GM12874 (cell line): ENCODE results near the gene EVA1C.

ENCODE experiments used
- TF ChIP-seq, protein P1 (sequence below): IDR thresholded peaks from 2 replicates; pipeline ENCODE4 v1.5.1; 2011; ENCODE audit warnings: low read depth, mild to moderate bottlenecking, control low read depth, low read length, moderate library complexity; ENCODE audit not compliant: insufficient read depth

The EVA1C gene

DNA sequence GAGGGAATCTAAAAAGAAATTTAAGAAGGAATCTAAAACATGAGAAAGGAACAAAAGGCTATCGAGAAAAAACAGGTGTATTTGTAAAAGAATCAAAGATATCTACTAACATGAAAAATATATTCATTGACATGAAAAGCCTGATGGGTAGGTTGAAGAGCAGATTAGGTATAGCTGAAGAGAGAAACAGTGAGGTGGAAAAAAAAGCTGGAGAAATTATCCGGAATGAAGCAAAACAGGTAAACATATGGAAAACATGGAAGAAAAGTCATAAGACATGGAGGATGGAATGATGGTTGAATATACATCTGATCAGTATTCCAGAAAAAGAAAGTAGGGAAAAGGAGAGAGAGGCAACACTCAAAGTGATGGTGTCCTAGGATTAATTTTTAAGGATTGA, 9.6 kb downstream of the EVA1C start:
- TF ChIP-seq, protein P1, sequence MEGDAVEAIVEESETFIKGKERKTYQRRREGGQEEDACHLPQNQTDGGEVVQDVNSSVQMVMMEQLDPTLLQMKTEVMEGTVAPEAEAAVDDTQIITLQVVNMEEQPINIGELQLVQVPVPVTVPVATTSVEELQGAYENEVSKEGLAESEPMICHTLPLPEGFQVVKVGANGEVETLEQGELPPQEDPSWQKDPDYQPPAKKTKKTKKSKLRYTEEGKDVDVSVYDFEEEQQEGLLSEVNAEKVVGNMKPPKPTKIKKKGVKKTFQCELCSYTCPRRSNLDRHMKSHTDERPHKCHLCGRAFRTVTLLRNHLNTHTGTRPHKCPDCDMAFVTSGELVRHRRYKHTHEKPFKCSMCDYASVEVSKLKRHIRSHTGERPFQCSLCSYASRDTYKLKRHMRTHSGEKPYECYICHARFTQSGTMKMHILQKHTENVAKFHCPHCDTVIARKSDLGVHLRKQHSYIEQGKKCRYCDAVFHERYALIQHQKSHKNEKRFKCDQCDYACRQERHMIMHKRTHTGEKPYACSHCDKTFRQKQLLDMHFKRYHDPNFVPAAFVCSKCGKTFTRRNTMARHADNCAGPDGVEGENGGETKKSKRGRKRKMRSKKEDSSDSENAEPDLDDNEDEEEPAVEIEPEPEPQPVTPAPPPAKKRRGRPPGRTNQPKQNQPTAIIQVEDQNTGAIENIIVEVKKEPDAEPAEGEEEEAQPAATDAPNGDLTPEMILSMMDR, result no peak

DNA sequence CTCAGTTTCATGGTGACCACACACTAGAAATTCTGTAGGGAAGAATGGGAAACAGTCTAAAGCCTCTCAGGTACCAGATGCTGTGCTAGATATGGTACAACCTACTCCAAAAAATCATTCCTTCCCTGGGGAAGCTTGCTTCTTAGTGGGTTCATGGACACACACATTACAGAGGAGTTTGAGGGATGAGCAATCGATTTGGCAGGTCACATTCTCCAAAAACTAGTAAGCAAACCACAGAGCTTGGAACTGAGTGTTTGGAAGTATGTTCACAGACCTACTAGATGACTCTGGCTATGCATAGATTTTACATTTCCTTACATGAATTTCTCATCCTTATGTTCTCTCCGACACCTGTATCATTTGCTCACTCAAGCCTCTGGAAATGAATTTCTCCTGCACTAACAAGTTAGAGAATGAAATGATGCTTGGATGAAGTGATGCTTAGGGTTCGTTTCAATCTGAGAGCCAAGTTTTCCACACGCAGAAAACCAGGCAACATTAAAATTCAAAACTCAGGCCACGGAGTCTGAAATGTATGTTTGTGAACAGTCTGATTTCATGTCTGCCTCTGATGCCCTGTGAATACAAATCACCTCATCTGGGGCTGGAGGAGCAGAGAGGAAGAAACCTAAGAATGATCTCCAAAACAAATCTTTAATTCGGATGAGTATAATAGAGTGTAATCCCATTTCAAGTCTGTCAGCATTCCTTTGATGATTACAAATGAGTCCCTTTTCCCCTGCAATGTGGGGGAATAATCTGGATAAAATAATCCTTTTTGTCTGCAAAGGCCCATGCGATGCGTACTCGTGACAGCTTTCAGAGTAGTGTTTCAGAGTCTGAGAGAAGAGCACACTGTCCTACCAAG, 11.0 kb downstream of the EVA1C start:
- TF ChIP-seq, protein P1, result no peak

- TF ChIP-seq, protein P1, result no peak
Observed at GRCh38 chr21:32424191-32424535, 11.7 kb downstream of the EVA1C start.

GRCh38 chr21:32424674-32425073, 12.2 kb downstream of the EVA1C start:
- TF ChIP-seq, protein P1, result no peak

GRCh38 chr21:32425628-32426027, 13.1 kb downstream of the EVA1C start:
- TF ChIP-seq, protein P1, result no peak

DNA sequence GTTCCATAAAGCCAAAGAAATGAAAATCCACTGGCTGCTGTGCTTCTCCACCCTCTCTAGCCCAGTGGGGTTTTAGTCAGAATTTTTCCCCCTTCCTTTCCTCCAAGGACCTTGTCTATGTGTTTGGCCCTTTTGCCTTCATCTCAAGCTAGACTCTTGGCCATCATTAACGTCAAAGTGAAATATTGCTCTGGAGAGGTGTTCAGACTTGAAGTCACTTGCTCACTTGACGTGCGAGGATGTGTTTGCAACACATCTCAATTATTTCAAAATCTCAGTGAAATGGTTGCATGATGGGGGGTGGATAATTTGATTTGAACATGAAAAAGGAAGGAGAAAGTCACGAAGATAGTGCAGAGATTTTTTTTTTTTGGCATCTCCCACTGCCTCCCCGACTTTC, 13.6 kb downstream of the EVA1C start:
- TF ChIP-seq, protein P1, result no peak

GRCh38 chr21:32426592-32427051, 14.1 kb downstream of the EVA1C start:
- TF ChIP-seq, protein P1, result no peak
